ENCODE measurements around the gene CAMK2N2. TPM values are rescaled to one million over a fixed set of nuclear protein-coding genes. Genes with fewer than 3 reads are reported as not detected.
"Not testable (repeated sequence)": the region's sequence is repeated elsewhere in the genome, so short reads cannot be mapped to it uniquely, and the experiment has no call there.

CAMK2N2 gene
- total RNA-seq, 1 experiment from 2014 or later: 5.7 TPM

- Histone ChIP-seq H3K36me3 (ENCODE audit: control insufficient read depth, insufficient read depth, low read length) (no peaks in the 10 kb centered on the region), H3K4me1 (ENCODE audit: control insufficient read depth, insufficient read depth, low read length) (no peaks in the 10 kb centered on the region), H3K4me3 (ENCODE audit: low read depth in 2 of 2, low read length in 2 of 2) (no peak overlapping the region), H3K9me3 (ENCODE audit: control insufficient read depth, insufficient read depth, low read depth, low read length) (no peaks in the 10 kb centered on the region), H3K27ac (ENCODE audit: low read length) (no peak overlapping the region), H3K27me3 (ENCODE audit: control insufficient read depth, insufficient read depth, low read length) (peaks cover 6% of the 10 kb centered on the region; the same call in 1 of the 2 replicates)
- intact Hi-C loops (cut with micrococcal nuclease; ENCODE audit: unreplicated experiment): no loop called here
- CTCF ChIA-PET: interaction anchor here (0.6 to 0.7 kb wide), 2 partner anchors 15 to 28 kb away, joined by 4 to 5 read pairs; no protein-coding TSS in a partner anchor
- POLR2A ChIA-PET: no interaction called here
- ATAC-seq (no peak), DNase-seq (ENCODE audit: low read depth, low spot score) (no peak)
- TF ChIP-seq, protein P1, sequence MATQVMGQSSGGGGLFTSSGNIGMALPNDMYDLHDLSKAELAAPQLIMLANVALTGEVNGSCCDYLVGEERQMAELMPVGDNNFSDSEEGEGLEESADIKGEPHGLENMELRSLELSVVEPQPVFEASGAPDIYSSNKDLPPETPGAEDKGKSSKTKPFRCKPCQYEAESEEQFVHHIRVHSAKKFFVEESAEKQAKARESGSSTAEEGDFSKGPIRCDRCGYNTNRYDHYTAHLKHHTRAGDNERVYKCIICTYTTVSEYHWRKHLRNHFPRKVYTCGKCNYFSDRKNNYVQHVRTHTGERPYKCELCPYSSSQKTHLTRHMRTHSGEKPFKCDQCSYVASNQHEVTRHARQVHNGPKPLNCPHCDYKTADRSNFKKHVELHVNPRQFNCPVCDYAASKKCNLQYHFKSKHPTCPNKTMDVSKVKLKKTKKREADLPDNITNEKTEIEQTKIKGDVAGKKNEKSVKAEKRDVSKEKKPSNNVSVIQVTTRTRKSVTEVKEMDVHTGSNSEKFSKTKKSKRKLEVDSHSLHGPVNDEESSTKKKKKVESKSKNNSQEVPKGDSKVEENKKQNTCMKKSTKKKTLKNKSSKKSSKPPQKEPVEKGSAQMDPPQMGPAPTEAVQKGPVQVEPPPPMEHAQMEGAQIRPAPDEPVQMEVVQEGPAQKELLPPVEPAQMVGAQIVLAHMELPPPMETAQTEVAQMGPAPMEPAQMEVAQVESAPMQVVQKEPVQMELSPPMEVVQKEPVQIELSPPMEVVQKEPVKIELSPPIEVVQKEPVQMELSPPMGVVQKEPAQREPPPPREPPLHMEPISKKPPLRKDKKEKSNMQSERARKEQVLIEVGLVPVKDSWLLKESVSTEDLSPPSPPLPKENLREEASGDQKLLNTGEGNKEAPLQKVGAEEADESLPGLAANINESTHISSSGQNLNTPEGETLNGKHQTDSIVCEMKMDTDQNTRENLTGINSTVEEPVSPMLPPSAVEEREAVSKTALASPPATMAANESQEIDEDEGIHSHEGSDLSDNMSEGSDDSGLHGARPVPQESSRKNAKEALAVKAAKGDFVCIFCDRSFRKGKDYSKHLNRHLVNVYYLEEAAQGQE (IDR thresholded peaks at IDR 0.05; ENCODE audit: insufficient read depth in 1 of 2, low read depth in 2 of 2, low read length in 1 of 2): no peak
- TF ChIP-seq TCF7L2 (IDR thresholded peaks at IDR 0.05; ENCODE audit: low read depth, low read length) (no peak), SIN3A (IDR thresholded peaks at IDR 0.05; ENCODE audit: borderline replicate concordance, insufficient read depth, low read depth, low read length) (no peak), POLR2AphosphoS5 (IDR thresholded peaks at IDR 0.05; ENCODE audit: low read depth, low read length) (no peak)
- TF ChIP-seq, protein P2, sequence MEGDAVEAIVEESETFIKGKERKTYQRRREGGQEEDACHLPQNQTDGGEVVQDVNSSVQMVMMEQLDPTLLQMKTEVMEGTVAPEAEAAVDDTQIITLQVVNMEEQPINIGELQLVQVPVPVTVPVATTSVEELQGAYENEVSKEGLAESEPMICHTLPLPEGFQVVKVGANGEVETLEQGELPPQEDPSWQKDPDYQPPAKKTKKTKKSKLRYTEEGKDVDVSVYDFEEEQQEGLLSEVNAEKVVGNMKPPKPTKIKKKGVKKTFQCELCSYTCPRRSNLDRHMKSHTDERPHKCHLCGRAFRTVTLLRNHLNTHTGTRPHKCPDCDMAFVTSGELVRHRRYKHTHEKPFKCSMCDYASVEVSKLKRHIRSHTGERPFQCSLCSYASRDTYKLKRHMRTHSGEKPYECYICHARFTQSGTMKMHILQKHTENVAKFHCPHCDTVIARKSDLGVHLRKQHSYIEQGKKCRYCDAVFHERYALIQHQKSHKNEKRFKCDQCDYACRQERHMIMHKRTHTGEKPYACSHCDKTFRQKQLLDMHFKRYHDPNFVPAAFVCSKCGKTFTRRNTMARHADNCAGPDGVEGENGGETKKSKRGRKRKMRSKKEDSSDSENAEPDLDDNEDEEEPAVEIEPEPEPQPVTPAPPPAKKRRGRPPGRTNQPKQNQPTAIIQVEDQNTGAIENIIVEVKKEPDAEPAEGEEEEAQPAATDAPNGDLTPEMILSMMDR (IDR thresholded peaks at IDR 0.05): no peak
- in situ Hi-C loops (cut with HindIII; ENCODE audit: low pct_unique_long_range_greater_than_20kb, low sequenced_read_pairs): no loop called here
- BruUV-seq (replicated peaks): no TSS peak
Observed at GRCh38 chr3:184272269-184272668, 10.9 kb upstream of the CAMK2N2 start.

DNA sequence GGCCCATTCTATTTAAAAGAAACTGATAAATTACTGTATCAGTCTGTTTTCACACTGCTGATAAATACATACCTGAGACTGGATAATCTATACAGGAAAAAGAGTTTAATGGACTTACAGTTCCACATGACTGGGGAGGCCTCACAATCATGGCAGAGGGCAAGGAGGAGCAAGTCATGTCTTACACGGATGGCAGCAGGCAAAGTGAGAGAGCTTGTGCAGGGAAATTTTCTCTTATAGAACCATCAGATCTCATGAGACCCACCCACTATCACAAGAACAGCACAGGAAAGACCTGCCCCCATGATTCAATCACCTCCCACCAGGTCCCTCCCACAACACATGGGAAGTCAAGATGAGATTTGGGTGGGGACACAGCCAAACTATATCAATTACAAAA, 5.9 kb upstream of the CAMK2N2 start:
- BruUV-seq (replicated peaks); H3K9me3 ChIP-seq (ENCODE audit: control insufficient read depth, insufficient read depth, low read depth, low read length); H3K27ac ChIP-seq (ENCODE audit: low read length); H3K36me3 ChIP-seq (ENCODE audit: control insufficient read depth, insufficient read depth, low read length); intact Hi-C loops (cut with micrococcal nuclease; ENCODE audit: unreplicated experiment); H3K4me1 ChIP-seq (ENCODE audit: control insufficient read depth, insufficient read depth, low read length); DNase-seq (ENCODE audit: low read depth, low spot score); ATAC-seq; CTCF ChIA-PET; H3K4me3 ChIP-seq (ENCODE audit: low read depth in 2 of 2, low read length in 2 of 2); in situ Hi-C loops (cut with HindIII; ENCODE audit: low pct_unique_long_range_greater_than_20kb, low sequenced_read_pairs); H3K27me3 ChIP-seq (ENCODE audit: control insufficient read depth, insufficient read depth, low read length): not testable (repeated sequence)
- POLR2A ChIA-PET: interaction anchor here (0.6 kb wide), 1 partner anchor 570 kb away, joined by 3 read pairs; the partner anchor contains the start of gene YEATS2

DNA sequence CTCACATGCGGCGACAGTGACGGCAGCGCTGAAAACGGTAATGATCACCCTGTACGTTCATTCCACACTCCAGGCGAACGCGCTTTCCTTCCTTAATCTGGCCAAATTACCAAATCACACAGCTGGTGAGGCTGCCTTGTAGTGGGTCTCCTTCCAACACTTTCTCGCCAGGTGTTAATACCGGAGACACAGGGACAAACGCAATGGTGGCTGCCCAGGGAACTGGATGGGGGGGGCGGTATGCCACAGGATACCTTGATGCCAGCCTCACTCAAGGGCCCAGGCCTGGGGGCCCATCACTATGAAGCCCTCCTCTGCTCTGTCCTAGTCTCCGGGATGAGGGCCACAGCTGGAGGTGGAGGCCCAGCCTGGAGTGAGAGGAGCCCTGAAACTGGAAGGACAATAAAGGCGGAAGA, 1.4 kb upstream of the CAMK2N2 start:
- ChIA-PET POLR2A (no interaction called here), CTCF (interaction anchor here (0.7 kb wide), 1 partner anchor 9 kb away, joined by 3 read pairs; no protein-coding TSS in a partner anchor)
- TF ChIP-seq TCF7L2 (IDR thresholded peaks at IDR 0.05; ENCODE audit: low read depth, low read length) (no peak), POLR2AphosphoS5 (IDR thresholded peaks at IDR 0.05; ENCODE audit: low read depth, low read length) (no peak), SIN3A (IDR thresholded peaks at IDR 0.05; ENCODE audit: borderline replicate concordance, insufficient read depth, low read depth, low read length) (no peak)
- TF ChIP-seq, protein P1 (IDR thresholded peaks at IDR 0.05; ENCODE audit: insufficient read depth in 1 of 2, low read depth in 2 of 2, low read length in 1 of 2): no peak
- TF ChIP-seq, protein P2 (IDR thresholded peaks at IDR 0.05): no peak
- 0 out of 2 replicates have a peak, but pooled peaks cover 4% of the 10 kb centered on the region for H3K4me1 ChIP-seq (ENCODE audit: control insufficient read depth, insufficient read depth, low read length)
- no peaks in the 10 kb centered on the region for H3K36me3 ChIP-seq (ENCODE audit: control insufficient read depth, insufficient read depth, low read length)
- BruUV-seq (replicated peaks): no TSS peak
- no peak overlapping the region for H3K27ac ChIP-seq (ENCODE audit: low read length)
- H3K27me3 ChIP-seq (ENCODE audit: control insufficient read depth, insufficient read depth, low read length): no peaks in the 10 kb centered on the region; the same call in 1 of the 2 replicates
- ATAC-seq (no peak), DNase-seq (ENCODE audit: low read depth, low spot score) (no peak)
- H3K9me3 ChIP-seq (ENCODE audit: control insufficient read depth, insufficient read depth, low read depth, low read length): no peaks in the 10 kb centered on the region
- no peak overlapping the region for H3K4me3 ChIP-seq (ENCODE audit: low read depth in 2 of 2, low read length in 2 of 2)
- in situ Hi-C loops (cut with HindIII; ENCODE audit: low pct_unique_long_range_greater_than_20kb, low sequenced_read_pairs) (no loop called here), intact Hi-C loops (cut with micrococcal nuclease; ENCODE audit: unreplicated experiment) (no loop called here)
